Measurements from ENCODE around the gene ZMYND10. TPM values are rescaled to one million over a fixed set of nuclear protein-coding genes. Genes with fewer than 3 reads are reported as not detected.

The ZMYND10 gene
- total RNA-seq, 1 experiment from 2014 or later = 1.4 TPM

- H3K27me3 ChIP-seq (ENCODE audit: insufficient read depth, low read length) = no peaks in the 10 kb centered on the region
- no peak overlapping the region for H4K5ac ChIP-seq (ENCODE audit: insufficient read length, low read depth, low read length)
- peaks cover 2% of the 10 kb centered on the region for H3K27me3 Mint-ChIP-seq (ENCODE audit: low read depth)
- H3K27ac ChIP-seq (ENCODE audit: insufficient read length, low read depth, low read length) = no peak overlapping the region
- H2BK5ac ChIP-seq (ENCODE audit: insufficient read length, low read length) = no peak overlapping the region
- H3K4me3 Mint-ChIP-seq = no peak overlapping the region
- H3T11ph ChIP-seq (ENCODE audit: low read length) = no peak overlapping the region
- H3K4me2 ChIP-seq (ENCODE audit: insufficient read depth, insufficient read length, low read length) = no peak overlapping the region
- H3K4me1 ChIP-seq (ENCODE audit: insufficient read depth, low read length) = no peaks in the 10 kb centered on the region
- H3K9me3 Mint-ChIP-seq = no peaks in the 10 kb centered on the region
- H3K4me1 Mint-ChIP-seq = peaks cover 15 to 46% of the 10 kb centered on the region in 2 experiments
- H3K79me2 ChIP-seq (ENCODE audit: insufficient read depth, low read length) = no peaks in the 10 kb centered on the region
- H2BK12ac ChIP-seq (ENCODE audit: insufficient read length, low read depth, low read length) = no peak overlapping the region
- H3K23me2 ChIP-seq (ENCODE audit: insufficient read length, low read depth, low read length, poor library complexity, severe bottlenecking) = no peaks in the 10 kb centered on the region
- H2AK5ac ChIP-seq (ENCODE audit: insufficient read length, low read length) = no peak overlapping the region
- no peak overlapping the region for H2BK15ac ChIP-seq (ENCODE audit: low read depth, low read length)
- no peak overlapping the region for H3K23ac ChIP-seq (ENCODE audit: insufficient read length, low read depth, low read length)
- H3K18ac ChIP-seq (ENCODE audit: insufficient read length, low read depth, low read length) = no peak overlapping the region
- H3K9me3 ChIP-seq (ENCODE audit: control insufficient read depth, low read depth, low read length) = no peaks in the 10 kb centered on the region
- no peaks in the 10 kb centered on the region for H3K36me3 Mint-ChIP-seq (ENCODE audit: insufficient read depth in 1 of 3, low read depth in 3 of 3)
- no peak for DNase-seq
- no peak overlapping the region for H2BK120ac ChIP-seq (ENCODE audit: low read depth, low read length, poor library complexity, severe bottlenecking)
- no peak overlapping the region for H3K56ac ChIP-seq (ENCODE audit: insufficient read length, low read depth, low read length)
- no peak overlapping the region for H3K14ac ChIP-seq (ENCODE audit: insufficient read depth, low read length)
- no peaks in the 10 kb centered on the region for H3K79me1 ChIP-seq (ENCODE audit: insufficient read depth, low read depth, low read length, poor library complexity, severe bottlenecking)
- no peak overlapping the region for H4K8ac ChIP-seq (replicated peaks; ENCODE audit: insufficient read length, low read depth, low read length)
- H3K4ac ChIP-seq (ENCODE audit: low read depth, low read length) = no peak overlapping the region
- H3K9ac ChIP-seq (ENCODE audit: extremely low read depth, insufficient read length, low read length) = no peak overlapping the region
- H2BK20ac ChIP-seq (ENCODE audit: low read depth, low read length, poor library complexity, severe bottlenecking) = no peak overlapping the region
- no peak overlapping the region for H2AFZ ChIP-seq (ENCODE audit: low read length)
- H4K20me1 ChIP-seq (ENCODE audit: control insufficient read depth, insufficient read depth, insufficient read length) = peaks cover 2% of the 10 kb centered on the region
- H4K91ac ChIP-seq (ENCODE audit: insufficient read length, low read depth, low read length) = no peak overlapping the region
- peak overlapping the region; percentile 27 to 74 (median 31); a peak in 5 of 7 replicates for H3K27ac Mint-ChIP-seq
- WGBS (ENCODE audit: extremely low coverage, insufficient read length, low lambda C conversion rate) = no CpG with 5 or more reads among the region's 14 CpGs
- peak; percentile 36; the same call in 2 of the 3 replicates for TF ChIP-seq CTCF (conservative IDR thresholded peaks at IDR 0.05)
These were observed 25.1 kb upstream of the ZMYND10 start for GRCh38 chr3:50370594-50370993.
